ENCODE results near the gene OSTM1. TPM values are rescaled to one million over a fixed set of nuclear protein-coding genes. Genes with fewer than 3 reads are reported as not detected.

Gene OSTM1
- polyA plus RNA-seq, 1 experiment, result 35.2 TPM

- ChIA-PET CTCF (interaction anchor here (0.6 kb wide), 1 partner anchor 373 kb away, joined by 3 read pairs; no protein-coding TSS in a partner anchor), POLR2A (no interaction called here)
- Histone ChIP-seq H3K9me3 (ENCODE audit: control insufficient read depth, insufficient read depth, low read length) (peaks cover 11% of the 10 kb centered on the region; the same call in 1 of the 2 replicates), H3K27ac (ENCODE audit: low read depth, low read length) (no peak overlapping the region), H3K27me3 (ENCODE audit: control insufficient read depth, insufficient read depth, low read length) (peaks cover 94% of the 10 kb centered on the region), H3K4me3 (ENCODE audit: low read depth, low read length) (no peak overlapping the region)
- no peak for DNase-seq (ENCODE audit: low read depth, low spot score)
- TF ChIP-seq, protein P1, sequence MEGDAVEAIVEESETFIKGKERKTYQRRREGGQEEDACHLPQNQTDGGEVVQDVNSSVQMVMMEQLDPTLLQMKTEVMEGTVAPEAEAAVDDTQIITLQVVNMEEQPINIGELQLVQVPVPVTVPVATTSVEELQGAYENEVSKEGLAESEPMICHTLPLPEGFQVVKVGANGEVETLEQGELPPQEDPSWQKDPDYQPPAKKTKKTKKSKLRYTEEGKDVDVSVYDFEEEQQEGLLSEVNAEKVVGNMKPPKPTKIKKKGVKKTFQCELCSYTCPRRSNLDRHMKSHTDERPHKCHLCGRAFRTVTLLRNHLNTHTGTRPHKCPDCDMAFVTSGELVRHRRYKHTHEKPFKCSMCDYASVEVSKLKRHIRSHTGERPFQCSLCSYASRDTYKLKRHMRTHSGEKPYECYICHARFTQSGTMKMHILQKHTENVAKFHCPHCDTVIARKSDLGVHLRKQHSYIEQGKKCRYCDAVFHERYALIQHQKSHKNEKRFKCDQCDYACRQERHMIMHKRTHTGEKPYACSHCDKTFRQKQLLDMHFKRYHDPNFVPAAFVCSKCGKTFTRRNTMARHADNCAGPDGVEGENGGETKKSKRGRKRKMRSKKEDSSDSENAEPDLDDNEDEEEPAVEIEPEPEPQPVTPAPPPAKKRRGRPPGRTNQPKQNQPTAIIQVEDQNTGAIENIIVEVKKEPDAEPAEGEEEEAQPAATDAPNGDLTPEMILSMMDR (IDR thresholded peaks at IDR 0.05; ENCODE audit: low read depth, low read length), result no peak
Measured at GRCh38 chr6:108119769-108120141, 45.2 kb upstream of the OSTM1 start.

GRCh38 chr6:108118810-108119768 is 44.5 kb upstream of the OSTM1 start:
- TF ChIP-seq, protein P1 (IDR thresholded peaks at IDR 0.05; ENCODE audit: low read depth, low read length), result no peak
- no peak for DNase-seq (ENCODE audit: low read depth, low spot score)
- CTCF ChIA-PET, result no interaction called here
- no peak overlapping the region for H3K27ac ChIP-seq (ENCODE audit: low read depth, low read length)
- H3K27me3 ChIP-seq (ENCODE audit: control insufficient read depth, insufficient read depth, low read length), result peaks cover 95% of the 10 kb centered on the region
- peak overlapping the region; percentile 29 for H3K4me3 ChIP-seq (ENCODE audit: low read depth, low read length)
- H3K9me3 ChIP-seq (ENCODE audit: control insufficient read depth, insufficient read depth, low read length), result peaks cover 9% of the 10 kb centered on the region; the same call in 1 of the 2 replicates
- POLR2A ChIA-PET, result no interaction called here

DNA sequence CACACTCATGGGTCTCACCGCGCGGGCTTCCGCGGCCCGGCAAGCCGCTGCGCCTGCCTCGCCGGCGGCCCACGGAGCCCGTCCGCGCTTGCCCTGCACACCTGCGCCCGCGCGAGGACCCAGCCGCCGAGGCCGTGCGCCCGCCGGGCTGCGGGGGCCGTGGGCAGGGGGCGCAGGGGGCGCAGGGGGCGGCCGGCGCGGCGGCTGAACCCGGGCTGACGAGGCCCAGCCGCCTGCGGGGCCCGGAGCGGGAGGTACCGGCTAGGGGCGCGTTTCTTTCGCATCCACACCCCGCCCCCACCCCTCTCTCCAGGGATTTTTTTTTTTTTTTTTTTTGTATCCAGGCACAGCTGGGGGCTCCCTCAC is 43.8 kb upstream of the OSTM1 start:
- POLR2A ChIA-PET, result no interaction called here
- H3K9me3 ChIP-seq (ENCODE audit: control insufficient read depth, insufficient read depth, low read length), result peaks cover 9% of the 10 kb centered on the region; the same call in 1 of the 2 replicates
- H3K27me3 ChIP-seq (ENCODE audit: control insufficient read depth, insufficient read depth, low read length), result peaks cover 93% of the 10 kb centered on the region
- TF ChIP-seq, protein P1 (IDR thresholded peaks at IDR 0.05; ENCODE audit: low read depth, low read length), result no peak
- CTCF ChIA-PET, result no interaction called here
- no peak for DNase-seq (ENCODE audit: low read depth, low spot score)
- no peak overlapping the region for H3K27ac ChIP-seq (ENCODE audit: low read depth, low read length)
- H3K4me3 ChIP-seq (ENCODE audit: low read depth, low read length), result peak overlapping the region; percentile 66

DNA sequence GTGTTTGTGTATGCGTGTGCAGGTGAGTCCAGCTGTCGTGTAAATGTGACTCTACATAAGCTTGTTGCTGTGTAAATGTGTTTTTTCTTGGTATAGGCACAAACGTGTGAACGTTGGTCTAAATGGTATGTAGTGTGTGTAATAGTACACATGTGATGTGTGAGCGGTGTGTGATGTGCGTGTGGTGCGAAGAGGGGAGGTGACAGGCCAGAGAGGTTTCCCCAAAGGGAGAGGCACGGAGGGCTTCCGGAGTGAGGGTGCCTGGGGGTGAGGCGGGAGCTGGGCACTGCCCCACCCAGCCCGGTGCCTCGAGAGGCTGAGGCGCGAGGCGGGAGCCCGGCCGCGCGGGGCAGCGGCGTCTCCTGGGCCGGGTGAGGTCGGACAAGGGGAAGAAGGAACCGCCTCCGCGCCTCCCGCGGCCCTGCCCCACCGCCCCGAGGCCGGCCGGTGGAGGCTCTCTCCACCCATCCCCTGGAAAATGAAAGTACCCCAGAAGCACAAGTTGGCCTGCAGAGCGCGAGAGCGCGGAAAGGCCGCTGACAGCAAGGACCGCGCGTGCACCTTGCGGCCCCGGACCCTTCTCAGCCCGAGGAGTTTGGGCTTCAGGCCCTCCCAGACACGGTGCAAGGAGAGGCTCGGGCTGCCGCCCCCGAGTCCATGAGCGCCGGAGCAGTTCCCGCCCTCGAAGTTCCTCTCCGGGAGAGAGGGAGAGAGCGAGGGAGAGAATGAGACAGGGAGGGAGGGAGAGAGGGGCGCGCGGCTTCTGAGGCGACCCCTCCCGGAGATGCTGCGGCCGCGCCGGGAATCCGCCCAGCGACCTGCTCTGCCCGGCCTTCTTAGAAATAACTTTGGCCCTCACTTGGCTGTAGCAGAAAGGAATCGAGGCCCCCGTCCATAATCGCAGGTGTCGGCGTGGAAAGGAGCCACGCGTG is 43.2 kb upstream of the OSTM1 start:
- ChIA-PET CTCF (no interaction called here), POLR2A (no interaction called here)
- no peak overlapping the region for H3K27ac ChIP-seq (ENCODE audit: low read depth, low read length)
- DNase-seq (ENCODE audit: low read depth, low spot score), result no peak
- peaks cover 9% of the 10 kb centered on the region; the same call in 1 of the 2 replicates for H3K9me3 ChIP-seq (ENCODE audit: control insufficient read depth, insufficient read depth, low read length)
- TF ChIP-seq, protein P1 (IDR thresholded peaks at IDR 0.05; ENCODE audit: low read depth, low read length), result no peak
- peaks cover 94% of the 10 kb centered on the region for H3K27me3 ChIP-seq (ENCODE audit: control insufficient read depth, insufficient read depth, low read length)
- peak overlapping the region; percentile 66 for H3K4me3 ChIP-seq (ENCODE audit: low read depth, low read length)
